ENCODE data around the gene CLDN6.

Gene CLDN6

GRCh38 chr16:2968738-2969544 is 49.0 kb downstream of the CLDN6 start, which contains the start of gene PAQR4:
Gene PAQR4 (plus strand): TSS chr16:2969348. CDS start chr16:2969675, 327 bp downstream.
- FAIRE-seq, result no peak

GRCh38 chr16:2968368-2968737 is 49.6 kb downstream of the CLDN6 start:
- FAIRE-seq, result no peak

GRCh38 chr16:2967721-2968161 is 50.2 kb downstream of the CLDN6 start:
- FAIRE-seq, result no peak

- FAIRE-seq, result no peak
Measured at GRCh38 chr16:2967211-2967631, 50.8 kb downstream of the CLDN6 start.

GRCh38 chr16:2966808-2967191 is 51.2 kb downstream of the CLDN6 start:
- FAIRE-seq, result no peak

GRCh38 chr16:2966043-2966807 is 51.8 kb downstream of the CLDN6 start:
- FAIRE-seq, result no peak

All from colon (tissue), 2 donors.